SIG-M5 (cell line): Measurements from ENCODE around the gene ARHGAP32.
"Not testable (repeated sequence)": the region's sequence is repeated elsewhere in the genome, so short reads cannot be mapped to it uniquely, and the experiment has no call there.

Experiments used
- DNase-seq: peaks from one replicate; lab custom pipeline; 2025; lab: John Stamatoyannopoulos, UW

The ARHGAP32 gene

DNA sequence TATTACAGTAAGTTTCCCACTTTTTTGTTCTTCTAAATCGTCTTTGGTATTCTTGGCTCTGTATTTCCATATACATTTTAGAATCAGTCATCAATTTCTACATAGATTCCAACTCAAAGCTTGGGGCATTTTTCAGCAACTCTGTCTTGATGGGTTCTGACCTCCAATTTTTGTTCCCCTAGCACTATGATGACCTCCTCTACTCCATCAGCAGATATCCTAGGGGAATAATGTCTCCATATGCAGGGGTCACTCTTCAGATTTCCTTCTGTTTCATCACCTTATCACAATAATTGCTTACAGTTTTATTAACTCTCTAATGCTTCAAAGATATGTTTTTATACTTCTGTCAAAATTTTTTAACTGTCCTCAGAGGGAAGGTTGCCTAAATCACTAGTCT lies 158.1 kb downstream of the ARHGAP32 start:
- no peak for DNase-seq

GRCh38 chr11:129023968-129024676 lies 168.0 kb downstream of the ARHGAP32 start:
- DNase-seq: no peak

DNA sequence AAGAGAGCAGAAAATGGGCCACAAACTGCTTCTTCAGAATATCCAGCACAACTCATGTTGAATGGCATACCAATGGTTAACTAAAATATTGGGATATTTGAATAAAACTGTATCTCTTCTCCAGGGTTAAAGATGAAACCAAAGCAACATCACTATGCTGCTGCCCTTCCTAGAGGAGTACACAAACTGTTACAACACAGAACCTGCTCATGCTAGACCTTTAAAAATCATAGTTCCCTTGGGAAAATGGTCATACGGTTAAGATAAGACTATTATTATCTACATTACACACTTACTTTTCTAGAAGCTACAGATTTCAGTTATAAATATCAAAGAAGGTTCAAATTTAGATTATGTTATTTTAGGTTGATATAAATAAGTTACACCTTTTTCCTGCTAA lies 170.8 kb downstream of the ARHGAP32 start:
- DNase-seq: no peak

DNA sequence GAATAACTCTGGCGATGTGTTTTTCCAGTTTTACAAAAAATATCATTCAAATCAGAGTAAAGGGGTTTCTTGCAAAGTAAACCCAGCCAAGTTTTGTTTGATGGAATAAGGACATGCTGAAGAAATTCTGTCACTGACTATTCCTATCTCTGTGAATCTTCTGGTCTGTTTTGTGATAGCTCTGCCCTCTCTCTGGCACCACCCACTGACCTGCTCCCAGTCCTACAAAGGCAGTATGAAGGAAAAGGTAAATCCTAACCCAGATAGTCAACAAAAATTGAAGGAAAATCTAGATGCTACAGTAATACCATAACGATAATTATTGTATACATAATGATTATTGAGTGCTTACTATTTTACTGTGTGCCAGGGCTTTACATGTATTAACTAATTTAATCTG lies 173.1 kb downstream of the ARHGAP32 start:
- no peak for DNase-seq

- DNase-seq: no peak
Observed at GRCh38 chr11:129018126-129018525, 174.0 kb downstream of the ARHGAP32 start.

- no peak for DNase-seq
Observed at GRCh38 chr11:129013737-129014475, 178.2 kb downstream of the ARHGAP32 start.

DNA sequence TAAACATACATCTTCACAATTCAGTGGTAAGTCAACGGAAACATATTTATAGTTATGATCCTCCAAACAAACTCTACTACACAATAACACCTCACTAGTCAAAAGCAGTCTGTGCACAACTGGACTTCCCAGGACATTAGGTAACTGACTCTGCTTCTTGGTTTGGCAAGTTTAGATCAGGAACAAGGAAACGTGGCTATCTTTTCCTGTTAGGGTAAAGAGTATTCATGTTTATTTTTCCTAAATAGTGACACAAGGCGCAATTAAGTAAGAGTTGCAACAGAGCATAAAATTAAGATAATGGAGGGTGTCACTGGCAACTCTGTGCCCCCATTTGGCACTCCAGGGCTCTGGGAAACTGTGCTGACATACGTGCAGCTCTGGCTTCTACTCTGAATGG lies 179.2 kb downstream of the ARHGAP32 start:
- no peak for DNase-seq

DNA sequence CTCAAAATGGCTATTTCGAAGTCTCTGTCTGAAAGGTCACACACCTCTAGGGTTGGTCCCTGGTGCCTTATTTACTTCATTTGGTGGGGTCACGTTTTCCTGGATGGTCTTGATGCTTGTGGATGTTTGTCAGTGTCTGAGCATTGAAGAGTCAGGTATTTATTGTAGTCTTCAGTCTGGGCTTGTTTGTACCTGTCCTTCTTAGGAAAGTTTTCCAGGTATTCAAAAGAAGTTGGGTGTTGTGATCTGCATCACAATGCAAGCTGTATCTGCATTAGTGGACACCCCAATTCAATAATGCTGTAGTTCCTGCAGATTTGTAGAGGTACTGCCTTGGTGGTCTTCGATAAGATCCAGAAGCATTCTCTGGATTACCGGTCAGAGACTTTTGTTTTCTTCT lies 186.0 kb downstream of the ARHGAP32 start:
- DNase-seq: no peak

DNA sequence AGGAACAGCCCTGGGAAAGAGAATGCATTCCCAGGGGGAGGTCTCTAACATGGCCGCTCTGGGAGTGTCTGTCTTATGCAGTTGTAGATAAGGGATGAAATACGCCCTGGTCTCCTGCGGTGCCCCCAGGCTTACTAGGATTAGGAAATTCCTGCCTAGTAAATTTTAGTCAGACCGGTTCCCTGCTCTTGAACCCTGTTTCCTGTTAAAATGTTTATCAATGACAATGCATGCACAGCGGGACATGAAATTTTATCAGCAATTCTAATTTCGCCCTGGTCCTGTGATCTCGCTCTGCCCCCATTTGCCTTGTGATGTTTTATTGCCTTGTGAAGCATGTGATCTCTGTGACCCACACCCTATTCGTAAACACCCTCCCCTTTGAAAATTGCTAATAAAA lies 193.0 kb downstream of the ARHGAP32 start:
- not testable (repeated sequence) for DNase-seq

GRCh38 chr11:128988242-128988970 lies 203.7 kb downstream of the ARHGAP32 start:
- DNase-seq: no peak

DNA sequence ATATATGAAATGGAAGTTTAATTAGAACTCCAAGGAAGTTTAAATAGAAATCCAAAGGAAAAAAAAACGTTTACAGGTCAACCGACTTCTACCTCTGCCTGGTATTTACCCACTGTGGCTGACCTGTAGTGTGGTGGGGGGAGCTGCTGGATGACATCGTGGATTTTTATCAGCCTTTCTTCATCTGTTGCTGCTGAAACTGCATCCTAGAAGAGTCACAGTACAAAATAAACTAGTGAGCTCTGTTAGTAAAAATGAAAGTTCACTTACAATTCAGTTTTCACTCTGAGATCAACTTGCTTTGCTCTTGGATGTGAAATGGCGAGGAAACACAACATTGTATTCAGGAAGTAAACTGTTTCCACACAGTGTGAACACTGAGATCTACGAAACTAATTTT lies 206.2 kb downstream of the ARHGAP32 start:
- no peak for DNase-seq

DNA sequence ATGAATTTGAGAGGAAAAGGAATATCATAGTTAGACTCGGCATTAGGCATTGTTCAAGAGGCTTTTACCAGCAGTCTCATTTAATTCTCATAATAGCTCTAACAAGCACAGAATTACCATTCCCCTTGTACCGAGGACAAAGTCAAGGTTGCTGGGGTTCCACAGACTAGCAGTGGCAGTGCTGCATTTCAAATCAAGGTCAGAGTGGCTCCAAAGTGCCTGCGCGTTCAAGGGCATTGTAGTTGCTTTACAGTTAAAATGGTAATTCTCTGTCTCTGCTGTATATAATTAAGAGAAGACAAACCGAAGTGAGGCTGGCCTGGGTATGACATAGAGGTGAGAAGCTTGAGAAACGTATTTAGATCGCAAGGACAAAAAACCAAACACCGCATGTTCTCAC lies 209.1 kb downstream of the ARHGAP32 start:
- DNase-seq: no peak

DNA sequence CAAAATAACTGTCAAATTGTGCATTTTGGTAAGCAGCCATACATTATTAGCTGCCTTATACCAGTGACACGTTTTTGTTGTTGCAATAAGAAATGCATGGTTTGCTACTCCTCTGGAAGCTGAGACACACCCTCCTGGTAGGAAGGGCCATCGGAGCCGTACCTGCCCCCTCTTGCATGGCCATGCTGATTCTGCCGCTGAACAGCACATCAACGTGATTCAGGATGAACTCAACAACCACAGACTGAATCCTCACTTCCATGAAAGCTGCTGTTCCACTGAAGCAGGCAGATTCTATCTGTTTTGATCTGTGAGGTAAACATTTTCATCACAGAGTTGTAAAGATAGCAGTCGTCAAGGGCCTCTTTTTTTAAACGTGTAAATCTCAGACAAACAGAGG lies 210.9 kb downstream of the ARHGAP32 start:
- no peak for DNase-seq

- no peak for DNase-seq
Observed at GRCh38 chr11:128970598-128971190, 221.4 kb downstream of the ARHGAP32 start.

GRCh38 chr11:128968916-128969315 lies 223.2 kb downstream of the ARHGAP32 start:
- no peak for DNase-seq

DNA sequence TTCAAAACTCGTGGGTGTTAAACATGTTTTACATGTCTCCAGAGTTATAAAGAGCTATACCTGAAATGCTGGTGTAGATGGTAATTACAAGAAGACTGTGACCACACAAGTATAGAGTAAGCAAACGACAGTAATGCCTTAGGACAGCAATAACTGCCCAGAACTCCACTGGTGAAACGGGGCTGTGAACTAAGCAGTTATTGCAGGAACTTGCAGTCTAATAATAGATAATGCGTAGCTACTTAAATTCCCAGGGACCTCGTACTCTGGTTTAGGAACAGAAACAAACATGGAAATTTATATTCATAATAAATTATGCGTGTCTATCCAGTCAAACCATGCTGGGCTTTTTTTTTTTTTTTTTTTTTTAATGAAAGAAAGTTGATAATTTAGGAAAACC lies 224.5 kb downstream of the ARHGAP32 start:
- no peak for DNase-seq

DNA sequence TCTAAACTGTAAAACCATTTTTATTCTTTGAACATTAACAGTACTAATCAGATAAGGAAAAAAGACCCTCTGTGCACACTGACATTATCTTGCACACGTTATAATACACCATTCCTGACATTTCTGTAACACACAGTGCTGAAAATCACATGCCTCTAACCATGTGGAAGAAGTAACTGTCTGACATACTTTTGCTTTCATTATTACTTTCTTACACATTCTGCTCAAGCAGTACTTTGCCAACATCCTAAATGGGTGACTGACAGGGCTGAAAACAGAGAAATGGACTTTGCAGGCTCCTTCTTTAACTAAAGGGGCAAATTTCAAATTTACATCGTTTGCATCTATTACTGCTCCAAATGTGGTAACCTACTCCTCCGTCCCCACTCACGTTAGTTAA lies 226.6 kb downstream of the ARHGAP32 start:
- no peak for DNase-seq

GRCh38 chr11:128964463-128964930 lies 227.6 kb downstream of the ARHGAP32 start:
- DNase-seq: no peak

- no peak for DNase-seq
Observed at GRCh38 chr11:128963744-128964325, 228.3 kb downstream of the ARHGAP32 start.

DNA sequence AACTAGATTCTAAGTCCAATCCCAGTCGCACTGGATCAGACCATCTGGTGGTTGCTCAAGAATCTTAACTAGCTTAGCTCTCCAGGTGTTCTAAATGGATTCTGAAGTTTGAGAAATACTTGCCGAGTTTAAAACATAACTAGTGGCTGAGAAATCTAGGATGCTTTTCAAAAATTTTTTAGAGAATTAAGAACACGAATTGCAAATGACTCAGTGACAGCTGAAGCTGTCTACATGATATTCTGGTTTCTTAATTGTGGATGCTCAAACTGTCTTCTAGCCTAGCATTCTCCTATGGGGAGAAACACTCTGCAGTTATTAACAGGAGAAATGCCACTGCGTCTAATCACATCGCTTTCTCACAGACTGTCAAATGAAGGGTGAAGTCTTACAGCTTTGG lies 229.2 kb downstream of the ARHGAP32 start:
- no peak for DNase-seq

DNA sequence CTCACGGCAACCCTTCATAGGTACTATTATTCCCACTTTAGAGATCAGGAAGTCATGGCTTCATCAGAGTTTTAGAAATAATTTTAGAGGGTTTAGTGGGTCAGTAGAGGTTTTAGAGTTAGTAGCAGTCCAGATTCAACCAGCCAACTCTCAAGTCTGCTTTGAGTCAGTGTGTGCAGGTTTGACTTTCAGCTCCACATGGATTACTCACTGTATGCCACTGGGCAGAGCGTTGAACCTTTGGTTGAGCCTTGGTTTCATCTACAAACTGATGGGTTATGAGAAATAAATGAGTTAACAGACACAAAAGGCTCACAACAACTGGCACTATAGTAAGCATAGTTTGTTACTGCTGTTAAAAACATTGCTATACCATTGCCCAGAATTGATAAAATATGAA lies 230.5 kb downstream of the ARHGAP32 start:
- DNase-seq: no peak

- no peak for DNase-seq
Observed at GRCh38 chr11:128957202-128957482, 235.0 kb downstream of the ARHGAP32 start.
